IPS-15b (cell line): ENCODE data around the gene SMIM13.
"Not testable (repeated sequence)": the region's sequence is repeated elsewhere in the genome, so short reads cannot be mapped to it uniquely, and the experiment has no call there.

Experiments used
- H3K27me3 ChIP-seq: one replicate; pipeline ENCODE4 v1.6.1; 2013; ENCODE audit warnings: low read length; ENCODE audit not compliant: control insufficient read depth, insufficient read depth
- H3K36me3 ChIP-seq: one replicate; pipeline ENCODE4 v1.6.1; 2013; ENCODE audit warnings: low read length; ENCODE audit not compliant: control insufficient read depth, insufficient read depth
- H3K4me1 ChIP-seq: one replicate; pipeline ENCODE4 v1.6.1; 2013; ENCODE audit warnings: mild to moderate bottlenecking, low read length; ENCODE audit not compliant: control insufficient read depth, insufficient read depth
- H3K4me3 ChIP-seq: one replicate; pipeline ENCODE4 v1.5.1; 2013; ENCODE audit warnings: low read depth, low read length
- H3K9ac ChIP-seq: one replicate; pipeline ENCODE4 v1.6.1; 2013; ENCODE audit warnings: low read depth, mild to moderate bottlenecking, low read length
- H3K9me3 ChIP-seq: one replicate; pipeline ENCODE4 v1.6.1; 2013; ENCODE audit warnings: mild to moderate bottlenecking, low read length; ENCODE audit not compliant: control insufficient read depth, insufficient read depth

Gene SMIM13

DNA sequence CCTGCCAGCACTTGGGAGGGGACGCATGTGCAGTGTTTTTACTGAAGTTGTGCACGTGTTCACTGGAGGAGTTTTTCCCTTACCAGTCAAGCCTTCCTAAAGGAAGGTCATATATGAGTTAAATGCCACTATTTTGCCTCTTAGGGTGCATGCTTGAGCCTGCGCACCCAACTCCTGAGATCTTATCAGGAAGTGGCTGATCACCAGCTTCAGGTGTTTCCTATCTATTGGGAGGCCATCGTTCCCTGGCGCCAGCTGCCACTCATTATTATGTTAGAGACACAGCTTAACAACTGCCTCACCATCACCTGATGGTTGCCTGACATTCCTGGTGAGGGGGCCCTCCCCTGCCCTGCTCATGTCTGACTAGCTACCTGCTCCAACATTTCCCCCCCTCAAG, 9.4 kb downstream of the SMIM13 start:
- no peaks in the 10 kb centered on the region for H3K36me3 ChIP-seq
- no peak overlapping the region for H3K9ac ChIP-seq
- H3K9me3 ChIP-seq: no peaks in the 10 kb centered on the region
- H3K4me1 ChIP-seq: peaks cover 11% of the 10 kb centered on the region
- H3K4me3 ChIP-seq: no peak overlapping the region
- H3K27me3 ChIP-seq: no peaks in the 10 kb centered on the region

- H3K9ac ChIP-seq: no peak overlapping the region
- no peaks in the 10 kb centered on the region for H3K9me3 ChIP-seq
- no peaks in the 10 kb centered on the region for H3K36me3 ChIP-seq
- peaks cover 11% of the 10 kb centered on the region for H3K4me1 ChIP-seq
- H3K4me3 ChIP-seq: no peak overlapping the region
- no peaks in the 10 kb centered on the region for H3K27me3 ChIP-seq
Measured at GRCh38 chr6:11108726-11109125, 15.1 kb downstream of the SMIM13 start.

DNA sequence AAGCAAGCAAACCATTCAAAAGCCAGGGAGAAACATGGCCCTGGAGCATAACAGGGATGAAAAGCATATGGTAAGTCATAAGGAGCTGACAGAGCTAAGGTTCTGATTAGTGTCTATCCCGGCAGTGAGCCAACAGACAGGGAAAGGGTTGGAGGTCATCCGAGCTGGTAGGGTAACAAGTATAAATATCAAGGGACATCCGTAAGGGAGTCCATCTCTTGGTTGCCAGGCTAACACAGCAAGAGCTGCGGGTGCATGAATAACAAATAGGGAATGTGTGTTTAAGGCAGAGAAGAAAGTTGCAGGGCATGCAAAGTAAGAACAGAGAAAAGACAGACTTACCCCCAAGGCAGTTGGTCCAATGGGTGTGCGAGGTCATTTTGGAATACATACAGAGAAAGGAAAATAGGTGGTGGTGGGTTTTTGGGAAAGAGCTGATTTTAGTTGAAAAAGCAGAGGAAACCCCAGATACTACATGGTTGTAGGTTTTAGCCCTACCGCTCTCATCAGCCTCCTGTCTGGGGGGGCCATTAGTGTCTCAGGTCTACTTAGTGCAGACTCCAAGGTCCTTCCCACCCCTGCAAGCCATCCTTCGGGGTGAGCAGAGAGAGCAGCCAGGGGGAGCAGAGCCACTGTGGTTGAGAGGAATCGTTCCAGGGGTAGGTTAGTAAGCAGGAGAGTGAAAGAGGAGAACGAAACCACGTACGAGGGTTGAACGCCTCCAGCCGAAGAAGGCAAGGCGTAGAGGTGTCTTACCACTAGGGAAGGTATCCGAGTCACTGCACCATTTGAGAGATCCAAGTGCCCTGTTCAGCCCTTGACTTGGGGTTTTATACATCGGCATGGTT, 17.5 kb downstream of the SMIM13 start, which contains the start of gene ERVFRD-1:
TSS of gene ERVFRD-1 (minus strand) at position 805 of the 848 bp plus-strand sequence. CDS start 6,415 bp downstream, outside the sequence.
- H3K4me3 ChIP-seq: no peak within 1 kb of the TSS
- peaks cover 11% of the 10 kb centered on the region for H3K4me1 ChIP-seq
- no peak within 1 kb of the TSS for H3K9ac ChIP-seq
- H3K27me3 ChIP-seq: no peaks in the 10 kb centered on the region
- H3K36me3 ChIP-seq: no peaks in the 10 kb centered on the region
- H3K9me3 ChIP-seq: no peaks in the 10 kb centered on the region

GRCh38 chr6:11111769-11112437, 18.3 kb downstream of the SMIM13 start:
- Histone ChIP-seq H3K9me3 (no peaks in the 10 kb centered on the region), H3K36me3 (no peaks in the 10 kb centered on the region), H3K27me3 (no peaks in the 10 kb centered on the region), H3K4me3 (no peak overlapping the region), H3K4me1 (peaks cover 9% of the 10 kb centered on the region), H3K9ac (no peak overlapping the region)

GRCh38 chr6:11113038-11113437, 19.4 kb downstream of the SMIM13 start:
- Histone ChIP-seq H3K4me3 (no peak overlapping the region), H3K9ac (no peak overlapping the region), H3K36me3 (no peaks in the 10 kb centered on the region), H3K4me1 (no peaks in the 10 kb centered on the region), H3K27me3 (no peaks in the 10 kb centered on the region), H3K9me3 (no peaks in the 10 kb centered on the region)

GRCh38 chr6:11115808-11116536, 22.3 kb downstream of the SMIM13 start:
- H3K4me3 ChIP-seq, H3K27me3 ChIP-seq, H3K9ac ChIP-seq, H3K36me3 ChIP-seq, H3K9me3 ChIP-seq, H3K4me1 ChIP-seq: not testable (repeated sequence)

DNA sequence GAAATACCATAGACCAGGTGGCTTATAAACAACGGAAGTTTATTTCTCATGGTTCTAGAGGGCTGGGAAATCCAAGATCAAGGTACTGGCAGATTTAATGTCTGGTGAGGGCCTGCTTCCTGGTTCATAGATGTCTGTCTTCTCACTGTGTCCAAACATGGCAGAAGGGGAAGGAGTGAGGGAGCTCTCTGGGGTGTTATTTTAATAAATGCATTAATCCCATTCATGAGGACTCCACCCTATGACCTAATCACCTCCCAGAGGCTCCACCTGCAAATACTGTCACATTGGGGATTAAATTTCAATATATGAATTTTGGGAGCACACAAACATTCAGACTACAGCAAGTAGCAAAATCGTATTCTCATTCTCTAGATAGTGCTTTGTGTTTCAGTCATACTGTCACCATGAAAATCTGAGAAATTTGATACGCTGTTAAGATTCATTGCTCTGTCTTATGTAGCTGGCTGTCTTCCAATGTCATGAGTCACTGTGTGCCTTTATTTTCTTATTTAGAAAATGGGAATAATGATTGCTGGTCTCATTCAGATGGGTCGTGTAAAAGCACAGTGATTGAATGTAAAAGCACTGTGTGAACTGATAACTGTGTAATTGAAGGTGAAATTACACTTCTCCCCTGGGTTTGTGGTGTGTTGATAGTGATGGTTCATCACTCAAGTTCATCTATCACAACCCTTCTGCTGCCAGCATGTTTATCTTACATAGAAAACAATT, 26.8 kb downstream of the SMIM13 start:
- Histone ChIP-seq H3K4me1 (no peaks in the 10 kb centered on the region), H3K9ac (no peak overlapping the region), H3K9me3 (no peaks in the 10 kb centered on the region), H3K36me3 (no peaks in the 10 kb centered on the region), H3K4me3 (no peak overlapping the region), H3K27me3 (no peaks in the 10 kb centered on the region)

DNA sequence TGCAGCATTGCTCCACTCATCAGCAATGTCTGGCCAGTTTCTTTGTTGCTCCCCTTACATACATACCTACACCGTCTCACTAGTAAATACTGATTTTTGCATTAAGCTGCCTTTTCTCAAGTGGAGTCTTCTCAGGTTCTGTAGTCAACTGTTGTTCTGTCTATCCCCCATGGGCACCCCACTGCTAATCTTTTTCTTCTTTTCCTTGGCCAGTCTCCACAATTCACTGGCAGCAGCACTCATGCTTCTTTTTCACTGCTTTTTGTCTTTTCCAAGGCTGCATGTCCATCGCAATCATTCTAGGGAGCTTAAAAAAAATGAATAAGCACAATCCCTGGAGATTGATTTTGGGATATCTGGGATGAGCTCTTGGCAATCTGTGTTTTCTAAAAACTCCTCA, 28.2 kb downstream of the SMIM13 start:
- Histone ChIP-seq H3K27me3 (no peaks in the 10 kb centered on the region), H3K4me3 (no peak overlapping the region), H3K36me3 (no peaks in the 10 kb centered on the region), H3K4me1 (no peaks in the 10 kb centered on the region), H3K9ac (no peak overlapping the region), H3K9me3 (no peaks in the 10 kb centered on the region)

- Histone ChIP-seq H3K4me3 (no peak overlapping the region), H3K27me3 (no peaks in the 10 kb centered on the region), H3K9ac (no peak overlapping the region), H3K9me3 (no peaks in the 10 kb centered on the region), H3K36me3 (no peaks in the 10 kb centered on the region), H3K4me1 (no peaks in the 10 kb centered on the region)
Measured at GRCh38 chr6:11122380-11122779, 28.7 kb downstream of the SMIM13 start.

DNA sequence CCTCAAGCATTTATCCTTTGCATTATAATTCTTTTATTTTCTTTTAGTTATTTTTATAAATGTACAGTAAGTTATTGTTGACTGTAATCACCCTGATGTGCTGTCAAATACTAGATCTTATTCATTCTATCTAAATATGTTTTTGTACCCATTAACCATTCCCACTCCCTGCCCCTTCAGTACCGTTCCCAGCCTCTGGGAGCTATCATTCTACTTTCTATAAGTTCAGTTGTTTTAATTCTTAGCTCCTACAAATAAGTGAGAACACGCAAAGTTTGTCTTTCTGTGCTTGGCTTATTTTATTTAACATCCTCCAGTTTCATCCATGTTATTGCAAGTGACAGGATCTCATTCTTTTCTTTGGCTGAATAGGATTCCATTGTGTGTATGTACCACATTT, 30.3 kb downstream of the SMIM13 start:
- Histone ChIP-seq H3K27me3 (no peaks in the 10 kb centered on the region), H3K9me3 (no peaks in the 10 kb centered on the region), H3K9ac (no peak overlapping the region), H3K36me3 (no peaks in the 10 kb centered on the region), H3K4me3 (no peak overlapping the region), H3K4me1 (no peaks in the 10 kb centered on the region)

DNA sequence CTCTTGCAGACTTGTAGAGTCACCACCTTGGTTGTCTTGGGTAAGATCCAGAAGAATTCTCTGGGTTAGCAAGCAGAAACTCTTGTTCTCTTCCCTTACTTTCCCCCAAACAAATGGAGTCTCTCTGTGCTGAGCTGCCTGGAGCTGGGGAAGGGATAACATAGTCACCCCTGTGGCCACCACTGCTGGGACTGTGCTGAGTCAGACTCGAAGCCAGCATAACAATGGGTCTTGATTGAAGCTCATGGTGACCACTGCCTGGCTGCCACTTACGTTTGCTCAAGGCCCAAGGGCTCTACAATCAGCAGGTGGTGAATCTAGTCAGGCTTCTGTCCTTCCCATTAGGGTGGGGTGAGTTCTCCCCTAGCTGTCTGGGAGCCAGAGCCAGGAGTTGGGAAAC, 33.2 kb downstream of the SMIM13 start:
- H3K27me3 ChIP-seq: no peaks in the 10 kb centered on the region
- H3K4me1 ChIP-seq: no peaks in the 10 kb centered on the region
- no peak overlapping the region for H3K4me3 ChIP-seq
- no peaks in the 10 kb centered on the region for H3K36me3 ChIP-seq
- no peak overlapping the region for H3K9ac ChIP-seq
- H3K9me3 ChIP-seq: no peaks in the 10 kb centered on the region
